Motor neuron (in vitro differentiated cells): ENCODE measurements around the gene CCT6A. TPM values are rescaled to one million over a fixed set of nuclear protein-coding genes. Genes with fewer than 3 reads are reported as not detected.
"Not testable (repeated sequence)": the region's sequence is repeated elsewhere in the genome, so short reads cannot be mapped to it uniquely, and the experiment has no call there.

ENCODE experiments used
- ATAC-seq, 8 experiments: fragments of 200-7000 bp; cut with Tn5 transposase; replicated peaks in 6 of 8; 2 replicates each; pipeline ENCODE4 v1.8.0; 2021; ENCODE audit warnings: mild to moderate bottlenecking in 8 of 8, moderate library complexity in 8 of 8
- H3K27ac ChIP-seq, 2 donors: fragments of 250-450 bp; sonication (Bioruptor Pico); 2 replicates each; pipeline ENCODE4 v1.9.0; 2021; ENCODE audit warnings: antibody characterized with exemption in 2 of 2, mild to moderate bottlenecking in 2 of 2, moderate library complexity in 1 of 2
- H3K4me1 ChIP-seq, 2 donors: fragments of 250-450 bp; sonication (Bioruptor Pico); replicated peaks in 1 of 2; 2 replicates each; pipeline ENCODE4 v1.6.1; 2021; ENCODE audit warnings: antibody characterized with exemption in 2 of 2, mild to moderate bottlenecking in 2 of 2, moderate library complexity in 1 of 2
- H3K4me3 ChIP-seq, 5 donors: fragments of 250-450 bp; sonication (Bioruptor Pico); 2 replicates each; pipeline ENCODE4 v1.9.0; 2021; ENCODE audit warnings: antibody characterized with exemption in 5 of 5, mild to moderate bottlenecking in 5 of 5, moderate library complexity in 4 of 5
- WGBS, 10 experiments: fragments of 450-650 bp; shearing (Covaris generic); methylation state at CpG; one replicate each; pipeline ENCODE4 v1.0.0; 2022; 5-methylcytosine and 5-hydroxymethylcytosine counted together
- in situ Hi-C, 9 experiments: fragments of 400-800 bp; cut with MboI; loops; one replicate each; pipeline ENCODE4 v1.15.0; 2021; ENCODE audit warnings: low sequenced_read_pairs in 9 of 9, low pct_unique_long_range_greater_than_20kb in 2 of 9; ENCODE audit not compliant: unreplicated experiment in 9 of 9
- total RNA-seq, 8 experiments: library from RNA; unstranded; fragments of 300-600 nt; gene quantifications; 2 replicates each; pipeline versions ENCODE4 v1.2.3 to v1.2.4, GENCODE V29; 2022

Gene CCT6A
- total RNA-seq, 8 experiments from 2014 or later: 126 to 307 (median 191) TPM

GRCh38 chr7:56033671-56034432 lies 17.7 kb upstream of the CCT6A start:
- WGBS, 10 experiments: 0 to 20% (median 5%) methylated on average over 1 to 11 of the region's 27 CpGs; no CpG with 5 or more reads in 2 of the 10 experiments
- ATAC-seq: peak; percentile 93 to 98 (median 96)
- Histone ChIP-seq H3K4me1 (peaks cover 0 to 6% of the 10 kb centered on the region in 2 donors), H3K27ac (peak overlapping the region in 1 of 2 donors; percentile 63), H3K4me3 (peak overlapping the region; percentile 35 to 63 (median 47))
- in situ Hi-C loops: no loop called here

DNA sequence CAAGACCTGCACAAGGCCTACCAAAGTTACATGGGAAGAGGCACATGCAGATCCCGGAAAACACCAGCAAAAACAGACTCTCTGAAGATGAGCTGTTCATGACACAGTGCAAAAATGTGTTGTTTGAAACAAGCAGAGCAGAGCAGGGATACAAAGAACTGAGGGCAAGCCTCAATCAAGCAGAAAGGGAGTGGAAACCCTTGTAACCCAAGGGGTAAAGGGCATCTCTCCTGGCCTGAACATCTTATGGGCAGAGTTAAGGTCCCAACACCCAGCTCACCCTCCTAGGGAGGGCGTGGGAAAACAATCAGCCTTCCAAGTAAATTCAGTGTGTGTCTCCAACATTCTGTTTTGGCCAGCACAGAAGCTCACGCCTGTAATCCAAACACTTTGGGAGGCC lies 10.8 kb upstream of the CCT6A start:
- no peak for ATAC-seq
- WGBS, 10 experiments: 70 to 100% (median 100%) methylated on average over 1 to 2 of the region's 3 CpGs; no CpG with 5 or more reads in 2 of the 10 experiments
- no peaks in the 10 kb centered on the region for H3K4me1 ChIP-seq
- no peak overlapping the region for H3K4me3 ChIP-seq
- H3K27ac ChIP-seq: no peak overlapping the region
- in situ Hi-C loops: no loop called here

GRCh38 chr7:56045758-56046157 lies 5.8 kb upstream of the CCT6A start:
- 80 to 100% (median 100%) methylated on average over 1 to 2 of the region's 2 CpGs; no CpG with 5 or more reads in 3 of the 10 experiments for WGBS, 10 experiments
- H3K4me1 ChIP-seq, in situ Hi-C loops, H3K27ac ChIP-seq, ATAC-seq, H3K4me3 ChIP-seq: not testable (repeated sequence)

GRCh38 chr7:56046721-56047445 lies 4.7 kb upstream of the CCT6A start:
- in situ Hi-C loops: no loop called here
- ATAC-seq: peak in 1 of 8 experiments; percentile 32
- Histone ChIP-seq H3K4me3 (no peak overlapping the region), H3K27ac (peak overlapping the region in 1 of 2 donors; percentile 27), H3K4me1 (peaks cover 6 to 7% of the 10 kb centered on the region in 2 donors)
- WGBS, 10 experiments: 38 to 88% (median 55%) methylated on average over 1 to 3 of the region's 5 CpGs; no CpG with 5 or more reads in 4 of the 10 experiments

- 17 to 86% (median 76%) methylated on average over 1 to 9 of the region's 11 CpGs; no CpG with 5 or more reads in 2 of the 10 experiments for WGBS, 10 experiments
- H3K4me3 ChIP-seq, H3K27ac ChIP-seq, in situ Hi-C loops, ATAC-seq, H3K4me1 ChIP-seq: not testable (repeated sequence)
These were observed 4.0 kb upstream of the CCT6A start for GRCh38 chr7:56047446-56048116.

DNA sequence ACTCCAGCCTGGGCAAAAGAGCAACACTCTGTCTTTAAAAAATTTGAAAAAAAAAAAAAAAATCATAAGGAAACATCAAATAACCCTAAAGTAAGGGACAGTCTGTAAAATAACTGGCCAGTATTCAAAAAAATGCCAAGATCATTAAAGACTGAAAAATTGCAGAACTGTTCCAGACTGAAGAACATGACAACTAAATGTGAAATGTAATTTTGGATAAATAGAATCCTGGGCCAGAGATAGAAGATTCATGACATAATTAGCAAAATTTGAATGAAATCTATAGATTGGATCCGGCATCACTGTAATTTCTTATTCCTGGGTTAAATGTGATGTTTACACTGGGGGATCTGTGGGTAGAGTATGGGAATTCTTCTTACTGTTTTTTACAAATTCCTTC lies 3.3 kb upstream of the CCT6A start:
- no peak overlapping the region for H3K27ac ChIP-seq
- H3K4me1 ChIP-seq: peaks cover 12 to 13% of the 10 kb centered on the region in 2 donors
- WGBS, 10 experiments: 83 to 100% (median 100%) methylated on average over 1 of the region's 1 CpG; no CpG with 5 or more reads in 1 of the 10 experiments
- ATAC-seq: no peak
- in situ Hi-C loops: no loop called here
- H3K4me3 ChIP-seq: no peak overlapping the region

DNA sequence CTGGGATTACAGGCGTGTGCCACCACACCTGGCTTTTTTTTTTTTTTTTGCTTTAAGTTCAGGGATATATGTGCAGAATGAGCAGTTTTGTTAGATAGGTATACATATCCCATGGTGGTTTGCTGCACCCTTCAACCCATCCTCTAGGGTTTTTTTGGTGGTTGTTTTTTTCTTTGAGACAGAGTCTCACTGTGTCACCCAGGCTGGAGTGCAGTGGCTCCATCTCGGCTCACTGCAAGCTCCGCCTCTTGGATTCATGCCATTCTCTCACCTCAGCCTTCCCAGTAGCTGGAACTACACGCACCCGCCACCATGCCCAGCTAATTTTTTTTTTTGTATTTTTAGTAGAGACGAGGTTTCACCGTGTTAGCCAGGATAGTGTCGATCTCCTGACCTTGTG lies 2.8 kb upstream of the CCT6A start:
- ATAC-seq, H3K4me3 ChIP-seq, H3K27ac ChIP-seq, in situ Hi-C loops: not testable (repeated sequence)
- 0 to 100% (median 80%) methylated on average over 1 to 4 of the region's 8 CpGs; no CpG with 5 or more reads in 3 of the 10 experiments for WGBS, 10 experiments
- H3K4me1 ChIP-seq: peaks cover 18% of the 10 kb centered on the region in 2 donors

GRCh38 chr7:56051053-56051338 lies 569 bp upstream of the CCT6A start:
- Histone ChIP-seq H3K4me1 (peaks cover 19% of the 10 kb centered on the region in 2 donors), H3K27ac (peak overlapping the region; percentile 81 to 98), H3K4me3 (peak overlapping the region; percentile 63 to 99 (median 88))
- ATAC-seq: peak in 1 of 8 experiments; percentile 19
- in situ Hi-C loops: loop anchor here in 1 of 9 experiments (25.0 kb wide), 1 partner anchor 414 kb away; no protein-coding TSS in a partner anchor
- 0 to 2% (median 0%) methylated on average over 1 to 8 of the region's 9 CpGs; no CpG with 5 or more reads in 4 of the 10 experiments for WGBS, 10 experiments

DNA sequence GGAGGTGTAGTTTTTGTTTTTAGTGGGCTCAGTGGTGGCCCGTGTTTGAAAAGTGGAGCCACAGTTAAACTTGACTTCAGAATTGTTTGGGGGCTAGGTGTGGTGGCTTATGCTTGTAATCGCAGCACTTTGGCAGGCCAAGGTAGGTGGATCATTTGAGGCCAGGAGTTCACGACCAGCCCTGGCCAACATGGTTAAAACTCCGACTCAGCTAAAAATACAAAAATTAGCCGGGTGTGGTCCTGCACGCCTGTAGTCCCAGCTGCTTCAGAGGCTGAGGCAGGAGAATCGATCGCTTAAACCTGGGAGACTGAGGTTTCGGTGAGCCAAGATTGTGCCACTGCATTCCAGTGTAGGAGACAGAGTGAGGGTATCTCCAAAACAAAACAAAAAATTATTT lies 1.8 kb downstream of the CCT6A start:
- in situ Hi-C loops: loop anchor here in 1 of 9 experiments (25.0 kb wide), 1 partner anchor 416 kb away; no protein-coding TSS in a partner anchor
- Histone ChIP-seq H3K4me3 (no peak overlapping the region), H3K4me1 (peaks cover 19% of the 10 kb centered on the region in 2 donors), H3K27ac (no peak overlapping the region)
- ATAC-seq: no peak
- 62 to 100% (median 86%) methylated on average over 1 to 8 of the region's 9 CpGs; no CpG with 5 or more reads in 2 of the 10 experiments for WGBS, 10 experiments

DNA sequence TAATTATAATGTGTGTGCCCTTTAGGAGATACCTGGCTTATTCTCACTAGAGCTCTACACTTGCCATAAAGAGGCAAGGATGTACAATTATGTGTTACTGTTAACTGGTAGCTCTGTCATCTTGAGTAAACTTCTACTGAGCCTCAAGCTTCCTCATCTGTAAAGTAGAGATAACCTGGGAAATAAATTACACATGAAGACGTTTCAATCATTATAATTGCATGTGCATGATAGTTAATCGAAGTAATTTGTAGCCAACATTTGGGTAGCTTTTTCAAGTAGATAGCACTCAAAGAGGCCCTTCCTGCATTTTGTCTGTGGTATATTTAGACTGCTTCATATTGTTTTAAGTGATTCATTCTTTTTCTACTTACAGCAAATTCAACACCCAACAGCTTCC lies 2.4 kb downstream of the CCT6A start:
- in situ Hi-C loops: loop anchor here in 1 of 9 experiments (25.0 kb wide), 1 partner anchor 417 kb away; no protein-coding TSS in a partner anchor
- no peak for ATAC-seq
- H3K27ac ChIP-seq: no peak overlapping the region
- 70 to 100% (median 80%) methylated on average over 1 to 2 of the region's 2 CpGs; no CpG with 5 or more reads in 1 of the 10 experiments for WGBS, 10 experiments
- H3K4me3 ChIP-seq: no peak overlapping the region
- peaks cover 19% of the 10 kb centered on the region in 2 donors for H3K4me1 ChIP-seq

DNA sequence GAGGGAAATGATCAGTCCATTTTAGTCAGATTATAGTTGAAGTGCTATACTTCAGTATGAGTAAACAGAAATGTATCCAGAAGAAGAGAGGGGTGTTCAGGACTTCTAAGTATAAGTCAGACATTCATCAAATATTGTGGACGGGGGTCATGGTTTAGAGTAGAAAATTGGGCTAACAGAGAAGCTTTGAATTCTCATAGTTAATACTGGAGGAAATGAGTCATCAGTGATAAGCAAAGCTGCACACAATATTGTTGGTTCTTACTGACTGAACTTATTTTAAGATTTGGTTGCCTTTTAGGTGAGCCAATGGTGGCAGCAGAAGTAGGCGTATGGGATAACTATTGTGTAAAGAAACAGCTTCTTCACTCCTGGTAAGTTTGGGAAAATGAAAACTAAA lies 10.8 kb downstream of the CCT6A start:
- H3K4me3 ChIP-seq: no peak overlapping the region
- no peak for ATAC-seq
- H3K27ac ChIP-seq: no peak overlapping the region
- in situ Hi-C loops: loop anchor here in 1 of 9 experiments (25.0 kb wide), 1 partner anchor 425 kb away; no protein-coding TSS in a partner anchor
- WGBS, 10 experiments: 44 to 100% (median 86%) methylated on average over 1 to 2 of the region's 2 CpGs; no CpG with 5 or more reads in 2 of the 10 experiments
- H3K4me1 ChIP-seq: peaks cover 3 to 5% of the 10 kb centered on the region in 2 donors

GRCh38 chr7:56063500-56063881 lies 11.9 kb downstream of the CCT6A start:
- peak overlapping the region in 1 of 5 donors; percentile 59 for H3K4me3 ChIP-seq
- peaks cover 3 to 5% of the 10 kb centered on the region in 2 donors for H3K4me1 ChIP-seq
- peak overlapping the region in 1 of 2 donors; percentile 83 for H3K27ac ChIP-seq
- in situ Hi-C loops: loop anchor here in 1 of 9 experiments (25.0 kb wide), 1 partner anchor 426 kb away; no protein-coding TSS in a partner anchor
- 48 to 94% (median 76%) methylated on average over 3 to 7 of the region's 7 CpGs for WGBS, 10 experiments
- no peak for ATAC-seq
